GM12865 (cell line): Measurements from ENCODE around the gene CCDC138.

ENCODE experiments used
- DNase-seq: peaks from one replicate; pipeline ENCODE4 v3.0.0; 2010; ENCODE audit warnings: low read depth
- H3K4me3 ChIP-seq: 2 replicates; pipeline ENCODE4 v1.5.1; 2011; ENCODE audit warnings: mild to moderate bottlenecking, low read depth, low read length, control low read depth
- CTCF ChIP-seq: IDR thresholded peaks from 2 replicates; pipeline ENCODE4 v1.5.1; 2011; ENCODE audit warnings: low read length, control low read depth, low read depth, inconsistent platforms; ENCODE audit not compliant: insufficient read depth; ENCODE audit errors: missing control alignments

The CCDC138 gene

GRCh38 chr2:108916796-108917421 is 130.3 kb downstream of the CCDC138 start:
- H3K4me3 ChIP-seq: no peak overlapping the region
- no peak for DNase-seq
- no peak for TF ChIP-seq CTCF

GRCh38 chr2:108917526-108917925 is 131.0 kb downstream of the CCDC138 start:
- DNase-seq: no peak
- no peak overlapping the region for H3K4me3 ChIP-seq
- no peak for TF ChIP-seq CTCF

DNA sequence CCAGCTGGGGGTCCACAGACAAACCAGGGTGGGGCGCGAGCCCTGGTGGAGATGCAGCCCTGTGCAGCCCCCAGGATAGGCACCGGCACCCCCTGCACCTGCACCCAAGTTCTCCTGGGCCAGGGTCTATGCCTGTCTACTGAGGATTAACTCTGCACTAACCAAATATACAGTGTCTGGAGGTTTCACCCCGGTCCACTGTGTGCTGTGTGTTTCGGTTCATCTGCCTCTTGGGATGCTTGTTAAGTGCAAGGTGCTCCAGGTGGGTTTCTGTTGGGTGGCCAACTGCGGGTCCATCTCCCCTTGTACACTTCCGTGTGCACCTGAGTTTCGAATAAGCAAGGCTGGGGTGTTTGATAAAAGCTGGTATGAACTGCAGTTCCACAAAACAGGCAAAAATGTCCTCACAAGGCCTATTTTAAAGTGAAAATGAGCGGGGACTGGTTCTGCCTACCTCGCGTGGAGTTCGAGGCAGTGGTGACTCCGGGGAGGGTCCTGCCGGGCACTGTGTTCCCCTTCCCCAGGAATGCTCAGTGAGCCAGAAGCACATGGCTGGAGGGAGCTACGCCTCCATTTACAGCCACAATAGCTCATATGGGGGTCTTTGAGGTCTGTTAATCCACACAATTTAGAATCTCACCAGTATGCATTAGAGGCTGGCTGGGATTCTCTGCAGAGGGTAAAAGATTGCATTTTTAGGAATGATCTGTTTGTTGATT is 131.7 kb downstream of the CCDC138 start:
- TF ChIP-seq CTCF: no peak
- DNase-seq: no peak
- no peak overlapping the region for H3K4me3 ChIP-seq

GRCh38 chr2:108918941-108919341 is 132.4 kb downstream of the CCDC138 start:
- no peak for TF ChIP-seq CTCF
- H3K4me3 ChIP-seq: no peak overlapping the region
- no peak for DNase-seq

DNA sequence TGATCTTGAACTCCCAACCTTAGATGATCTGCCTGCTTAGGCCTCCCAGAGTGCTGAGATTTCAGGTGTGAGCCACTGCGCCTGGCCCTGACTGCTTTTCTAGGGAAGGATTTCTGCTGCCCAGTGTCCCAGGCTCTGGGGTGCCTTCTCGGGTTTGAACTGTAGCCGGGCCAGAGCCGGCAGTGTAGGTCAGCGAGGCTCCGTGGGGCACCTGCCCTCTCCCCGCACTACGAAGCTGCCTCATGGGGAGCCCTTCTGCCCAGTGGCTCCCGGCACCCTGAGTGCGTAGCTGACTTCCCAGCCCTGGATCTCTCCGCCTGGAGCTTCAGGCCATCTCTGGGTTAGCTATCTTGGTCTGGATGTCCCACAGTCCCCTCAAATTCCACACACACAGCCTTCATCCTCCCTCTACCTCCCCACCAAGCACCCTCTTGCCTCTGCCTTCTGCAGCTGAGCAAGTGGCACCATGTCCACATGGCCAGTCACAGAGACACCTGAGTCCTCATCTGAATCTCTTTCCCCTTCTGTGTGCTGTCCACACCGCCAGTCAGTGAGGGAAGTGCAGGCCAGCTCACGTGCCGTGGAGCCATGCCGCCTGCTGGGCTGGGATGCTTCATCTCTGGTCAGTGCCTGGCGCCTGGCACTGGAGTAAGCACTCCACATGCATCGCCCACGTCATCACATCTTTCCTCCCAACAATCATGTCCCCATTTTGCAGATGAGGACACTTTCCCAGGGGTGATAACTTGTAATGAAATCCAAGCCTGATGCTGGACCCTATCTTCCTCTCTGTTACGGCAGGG is 133.2 kb downstream of the CCDC138 start:
- no peak for DNase-seq
- TF ChIP-seq CTCF: no peak
- no peak overlapping the region for H3K4me3 ChIP-seq

- no peak for DNase-seq
- no peak overlapping the region for H3K4me3 ChIP-seq
- no peak for TF ChIP-seq CTCF
These were observed 134.1 kb downstream of the CCDC138 start for GRCh38 chr2:108920686-108921085.
